Muscle of arm (tissue), 12 donors: ENCODE data around the gene ADGRV1. TPM values are rescaled to one million over a fixed set of nuclear protein-coding genes. Genes with fewer than 3 reads are reported as not detected.
A peak's percentile ranks its signal among the peaks of the same experiment; 100 is the strongest.
"Not testable (repeated sequence)": the region's sequence is repeated elsewhere in the genome, so short reads cannot be mapped to it uniquely, and the experiment has no call there.

Source experiments
- DNase-seq: peaks from one replicate; pipeline ENCODE4 v3.0.0-alpha.2; 2013
- polyA plus RNA-seq, 12 donors: library from polyadenylated mRNA; unstranded; fragments of 120-200 nt; gene quantifications; one replicate each; pipeline ENCODE4 v1.2.1, GENCODE V29; 2013; ENCODE audit not compliant: insufficient read length in 12 of 12

The ADGRV1 gene
- polyA plus RNA-seq, 12 donors, result 0.84 to 4.3 (median 1.3) TPM; not detected in 2

DNA sequence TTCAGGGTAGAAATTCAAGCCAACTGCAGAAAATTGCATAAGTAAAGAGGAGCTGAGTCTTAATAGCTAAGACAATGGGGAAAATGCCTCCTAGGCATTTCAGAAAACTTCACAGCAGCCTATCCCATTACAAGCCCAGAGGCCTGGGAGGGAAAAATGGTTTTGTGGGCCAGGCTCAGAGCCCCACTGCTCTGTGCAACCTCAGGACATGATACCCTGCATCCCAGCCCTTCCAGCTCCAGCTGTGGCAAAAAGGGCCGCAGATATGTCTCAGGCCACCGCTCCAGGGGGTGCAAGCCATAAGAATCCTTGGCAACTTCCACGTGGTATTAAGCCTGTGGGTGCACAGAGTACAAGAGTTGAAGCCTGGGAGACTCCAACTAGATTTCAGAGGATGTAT is 437.5 kb downstream of the ADGRV1 start:
- DNase-seq, result no peak

DNA sequence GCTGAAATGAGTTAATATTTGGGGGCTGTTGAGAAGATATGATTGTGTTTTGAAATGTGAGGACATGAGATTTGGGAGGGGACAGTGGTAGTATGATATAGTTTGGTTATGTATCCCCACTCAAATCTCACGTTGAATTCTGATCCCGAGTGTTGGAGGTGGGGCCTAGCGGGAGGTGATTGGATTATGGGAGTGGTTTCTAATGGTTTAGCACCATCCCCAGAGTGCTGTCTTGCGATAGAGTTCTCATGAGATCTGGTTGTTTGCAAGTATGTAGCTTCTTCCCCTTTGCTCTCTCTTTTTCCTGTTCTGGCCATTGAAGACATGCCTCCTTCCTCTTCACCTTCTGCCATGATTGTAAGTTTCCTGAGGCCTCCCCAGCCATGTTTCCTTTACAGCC is 438.5 kb downstream of the ADGRV1 start:
- no peak for DNase-seq

DNA sequence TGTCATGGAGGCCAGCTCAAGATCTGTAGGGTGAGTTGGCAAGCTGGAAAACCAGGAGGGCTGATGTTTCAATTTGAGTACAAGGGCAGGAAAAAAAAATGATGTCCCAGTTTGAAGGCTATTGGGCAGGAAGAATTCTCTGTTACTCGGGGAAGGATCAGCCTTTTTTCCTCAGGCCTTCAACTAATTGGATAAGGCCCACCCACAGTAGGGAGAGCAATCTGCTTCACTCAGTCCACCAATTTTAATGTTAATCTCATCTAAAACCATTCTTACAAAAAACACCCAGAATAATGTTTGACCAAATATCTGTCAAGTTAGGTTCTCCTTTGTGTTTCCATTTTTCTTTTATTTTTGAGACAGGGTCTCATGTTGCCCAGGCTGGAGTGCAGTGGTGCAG is 442.1 kb downstream of the ADGRV1 start:
- DNase-seq, result no peak

GRCh38 chr5:91006713-91007112 is 448.1 kb downstream of the ADGRV1 start:
- DNase-seq, result no peak

- DNase-seq, result no peak
These were observed 448.7 kb downstream of the ADGRV1 start for GRCh38 chr5:91007251-91007650.

DNA sequence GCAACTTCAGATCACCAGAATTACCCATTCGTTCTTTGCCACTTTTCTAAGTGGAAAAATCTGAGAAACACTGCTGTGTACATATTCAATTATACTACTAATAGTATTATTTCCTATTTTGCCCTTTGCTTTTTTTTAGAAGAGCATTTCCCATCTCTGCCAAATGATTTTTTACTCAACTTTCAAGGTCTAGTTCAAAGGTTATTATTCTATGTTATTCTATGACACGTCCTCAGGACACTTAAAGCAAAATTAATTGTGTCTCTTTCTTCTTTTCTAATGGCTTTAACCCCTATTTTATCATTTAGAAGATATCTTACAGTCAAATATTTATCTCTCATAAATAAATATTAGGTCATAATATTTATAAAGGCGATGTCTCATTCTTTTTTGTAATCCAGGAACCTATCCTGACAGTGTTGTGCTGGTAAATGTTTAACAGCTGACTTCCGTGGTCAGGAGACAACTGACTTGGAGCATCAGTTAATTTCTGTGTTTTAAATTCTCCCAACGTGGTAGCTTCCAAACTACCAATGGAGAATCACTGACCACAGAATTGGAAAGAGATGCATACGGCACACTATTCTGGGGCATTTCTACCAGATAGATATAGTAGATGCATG is 449.3 kb downstream of the ADGRV1 start:
- no peak for DNase-seq

- no peak for DNase-seq
These were observed 451.5 kb downstream of the ADGRV1 start for GRCh38 chr5:91010090-91010489.

GRCh38 chr5:91011029-91011428 is 452.4 kb downstream of the ADGRV1 start:
- DNase-seq, result no peak

DNA sequence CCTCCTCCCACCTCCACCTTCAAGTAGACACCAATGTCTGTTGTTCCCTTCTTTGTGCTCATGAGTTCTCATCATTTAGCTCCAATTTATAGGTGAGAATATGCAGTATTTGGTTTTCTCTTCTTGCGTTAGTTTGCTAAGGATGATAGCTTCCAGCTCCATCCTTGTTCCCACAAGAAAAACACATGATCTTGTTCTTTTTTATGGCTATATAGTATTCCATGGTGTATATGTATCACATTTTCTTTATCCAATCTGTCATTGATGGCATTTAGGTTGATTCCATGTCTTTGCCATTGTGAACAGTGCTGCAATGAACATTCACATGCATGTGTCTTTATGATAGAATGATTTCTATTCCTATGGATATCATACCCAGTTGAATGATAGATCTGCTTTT is 454.3 kb downstream of the ADGRV1 start:
- DNase-seq, result not testable (repeated sequence)

GRCh38 chr5:91016322-91016721 is 457.7 kb downstream of the ADGRV1 start:
- DNase-seq, result no peak

DNA sequence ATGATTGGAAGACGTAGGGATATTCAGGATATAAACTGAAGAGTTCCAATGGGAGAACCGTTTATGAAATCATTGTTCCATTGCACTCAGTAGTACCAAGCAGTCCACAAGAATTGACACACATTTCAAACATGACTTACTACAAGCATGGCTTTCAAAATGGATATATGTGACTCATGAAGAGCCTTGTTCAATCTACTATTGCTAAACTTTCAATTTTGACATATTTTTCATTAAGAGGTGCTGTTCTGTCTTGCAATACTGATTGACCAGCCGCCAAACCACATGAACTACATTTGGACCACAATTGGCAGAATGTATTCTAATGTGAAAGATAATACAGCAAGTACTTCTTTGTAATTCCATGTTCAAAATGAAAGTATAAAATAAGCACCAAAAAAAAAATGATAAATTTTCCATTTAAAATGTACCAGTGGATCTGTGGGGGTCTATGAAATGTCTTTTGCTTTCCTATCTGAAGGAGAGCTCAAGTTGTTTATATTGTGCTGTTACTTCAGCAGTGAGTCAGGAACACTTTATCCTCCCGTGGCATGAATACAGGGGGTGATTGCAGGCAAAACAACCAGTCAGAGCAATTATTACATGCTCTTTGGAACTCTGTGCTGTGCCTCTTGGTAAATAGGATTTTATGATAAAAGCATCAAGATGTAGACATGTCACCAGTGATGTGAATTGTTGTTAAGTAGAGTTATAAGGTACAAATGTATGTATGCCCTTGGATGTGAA is 458.5 kb downstream of the ADGRV1 start:
- DNase-seq, result no peak

GRCh38 chr5:91018200-91018599 is 459.6 kb downstream of the ADGRV1 start:
- DNase-seq, result no peak

- DNase-seq, result no peak
These were observed 460.2 kb downstream of the ADGRV1 start for GRCh38 chr5:91018712-91019371.

DNA sequence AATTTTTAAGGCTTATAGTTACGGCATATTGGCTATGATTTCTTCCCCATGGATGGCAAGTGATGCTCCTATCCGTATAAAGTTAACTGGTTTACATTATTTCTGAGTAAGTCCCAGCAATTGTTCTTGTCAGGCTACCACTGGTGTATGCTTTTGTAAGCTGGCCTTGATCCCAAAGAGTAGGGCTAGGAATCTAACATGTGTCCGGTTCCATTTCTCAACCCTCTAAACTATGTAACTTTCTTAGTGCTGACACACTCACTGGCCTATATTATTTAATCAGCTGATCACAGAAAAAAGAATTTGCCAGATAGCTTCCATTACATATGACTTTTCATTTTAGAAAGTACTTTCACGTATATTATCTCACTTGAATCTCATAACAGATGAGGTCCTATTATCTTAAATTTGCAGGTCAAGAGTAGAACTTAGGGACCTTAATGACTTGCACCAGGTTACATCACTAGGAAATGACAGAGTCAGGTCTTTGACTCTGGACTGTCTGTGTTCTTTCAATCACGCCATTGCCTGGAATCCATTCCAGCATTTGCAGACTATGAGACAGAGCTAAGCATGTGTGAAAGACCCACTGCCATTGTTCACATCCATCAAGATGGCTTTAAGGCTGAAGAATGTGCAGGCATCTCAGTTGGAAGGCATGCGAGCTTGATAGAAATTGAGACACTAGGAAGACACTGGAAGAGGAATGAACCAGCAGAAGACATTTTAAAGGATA is 461.6 kb downstream of the ADGRV1 start:
- DNase-seq, result no peak

DNA sequence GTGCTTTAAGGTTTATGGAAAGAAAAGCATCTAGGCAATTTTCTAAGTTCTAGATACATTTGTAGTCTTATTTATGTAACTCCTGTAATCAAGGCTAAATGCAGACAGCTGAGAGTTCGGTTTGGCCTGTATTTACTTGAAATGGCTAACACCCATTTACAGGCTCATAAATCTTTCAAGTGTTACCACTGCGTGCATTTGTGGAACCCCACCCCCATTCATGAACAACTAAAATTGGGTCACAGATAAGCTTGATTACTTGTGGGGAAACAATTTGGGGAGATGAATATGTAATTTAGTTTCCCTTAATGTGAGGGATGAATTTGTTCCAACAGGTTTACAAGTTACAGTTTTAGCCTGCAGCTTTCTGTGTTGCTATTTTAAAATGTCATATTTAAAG is 463.9 kb downstream of the ADGRV1 start:
- no peak for DNase-seq

GRCh38 chr5:91024206-91024605 is 465.6 kb downstream of the ADGRV1 start:
- DNase-seq, result peak; percentile 23

DNA sequence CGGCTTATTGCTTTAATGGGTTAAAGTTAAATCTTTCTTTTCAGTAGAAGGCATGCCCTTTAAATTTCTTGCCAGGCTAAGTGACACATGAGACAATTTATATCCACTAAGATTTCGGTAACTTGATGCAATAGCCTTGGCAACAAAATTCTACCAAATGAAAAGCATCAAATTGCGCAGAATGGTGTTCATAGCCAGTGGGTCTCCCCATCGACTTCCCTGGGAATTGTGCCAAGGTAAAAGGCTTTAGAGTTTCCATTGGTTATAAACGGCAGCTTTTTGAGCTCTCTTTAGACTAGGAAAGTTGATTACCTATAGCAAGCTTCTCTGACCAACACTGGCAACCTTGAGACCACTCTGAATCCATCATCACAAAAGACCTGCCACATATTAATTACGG is 466.1 kb downstream of the ADGRV1 start:
- DNase-seq, result peak; percentile 73

DNA sequence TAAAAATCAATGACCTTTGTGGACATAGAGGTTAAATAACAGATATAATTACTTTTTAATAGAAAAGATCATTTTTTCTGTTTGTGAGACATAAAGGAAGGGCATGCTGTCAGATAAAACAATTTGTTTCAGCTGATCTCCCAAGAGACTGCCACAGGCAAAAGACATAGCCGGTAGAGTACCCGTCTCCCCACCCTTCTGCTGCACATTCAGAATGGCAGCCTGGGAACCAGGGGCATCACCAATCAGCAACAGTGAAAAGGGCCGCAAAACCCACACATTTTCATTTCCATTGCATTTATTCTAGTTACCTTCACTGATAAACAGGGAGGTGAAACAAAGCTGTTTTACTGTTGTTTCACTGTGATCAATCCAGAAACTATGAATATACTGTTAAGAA is 466.9 kb downstream of the ADGRV1 start:
- DNase-seq, result no peak

- DNase-seq, result no peak
These were observed 467.4 kb downstream of the ADGRV1 start for GRCh38 chr5:91025956-91026355.

DNA sequence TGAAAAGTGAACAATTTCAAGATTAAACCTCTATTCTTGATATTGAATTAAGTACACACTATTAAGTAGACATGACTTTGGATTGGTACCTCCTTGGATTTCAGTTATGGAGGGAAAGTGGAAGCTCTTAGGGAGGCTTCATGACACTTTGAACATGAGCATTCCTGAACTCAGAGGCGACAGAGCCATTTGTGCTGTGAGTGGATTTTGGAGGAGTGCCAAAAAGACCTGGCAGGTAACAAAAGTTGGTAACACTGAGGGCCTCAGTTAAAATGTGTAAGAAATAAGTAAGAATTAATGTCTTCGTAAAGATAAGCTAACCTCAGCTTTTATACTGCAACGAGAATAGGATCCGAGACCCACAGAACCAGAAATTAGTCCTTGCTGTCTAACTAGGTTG is 467.9 kb downstream of the ADGRV1 start:
- no peak for DNase-seq

- DNase-seq, result no peak
These were observed 469.0 kb downstream of the ADGRV1 start for GRCh38 chr5:91027405-91028139.

GRCh38 chr5:91028499-91028956 is 469.9 kb downstream of the ADGRV1 start:
- DNase-seq, result no peak
